ENCODE results near the gene DRD1. TPM values are rescaled to one million over a fixed set of nuclear protein-coding genes. Genes with fewer than 3 reads are reported as not detected.

Gene DRD1
- total RNA-seq (2014; rRNA removed; shearing (Covaris generic)) = not detected in 2 replicates

GRCh38 chr5:175444060-175444904 lies at the start of gene DRD1:
Gene DRD1 (minus strand): TSS chr5:175444182. CDS start chr5:175443099, 1,083 bp downstream.

DNA sequence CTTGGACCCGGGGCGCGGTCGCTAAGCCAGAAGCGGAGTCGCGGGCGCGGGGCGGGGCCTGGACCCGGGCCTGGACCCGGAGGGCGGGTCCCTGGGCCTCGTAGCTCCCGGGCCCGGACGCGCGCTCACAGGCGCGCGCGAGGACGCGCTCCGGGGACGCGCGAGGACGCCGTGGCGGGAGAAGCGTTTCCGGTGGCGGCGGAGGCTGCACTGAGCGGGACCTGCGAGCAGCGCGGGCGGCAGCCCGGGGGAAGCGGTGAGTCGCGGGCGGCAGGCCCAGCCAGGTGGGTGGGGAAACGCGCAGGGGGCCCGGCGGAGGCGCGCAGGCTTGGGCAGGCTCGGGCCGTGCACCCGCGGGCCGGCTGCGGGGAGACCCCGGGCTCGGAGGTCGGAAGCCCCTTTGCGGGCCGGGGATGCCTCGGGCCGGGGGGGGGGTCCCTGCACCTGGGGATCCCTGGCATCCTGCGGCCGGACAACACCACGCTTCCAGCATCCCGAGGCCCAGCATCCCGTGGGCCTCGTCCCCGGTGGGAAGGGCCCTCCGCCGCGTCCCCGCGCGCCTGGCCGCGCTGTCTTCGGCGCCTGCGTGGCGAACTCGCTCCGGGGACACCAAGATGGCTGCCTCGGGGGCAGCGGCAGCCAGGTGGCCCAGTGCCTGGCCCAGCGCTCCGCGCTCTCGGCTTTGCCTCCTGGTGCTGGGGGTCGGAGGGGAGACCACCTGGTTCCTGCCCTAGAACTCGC lies 34.6 kb upstream of the DRD1 start, which contains the start of gene SFXN1:
SFXN1 (plus strand) TSS at position 177 of the 741 bp plus-strand sequence. CDS start 13,544 bp downstream, outside the sequence.

Other genes starting within 250 kb of the DRD1 start
- 100 and 101 TPM in 2 replicates for gene SFXN1, start 34.4 kb upstream of the DRD1 start, total RNA-seq (2014; rRNA removed; shearing (Covaris generic))
- 0.05 TPM in 1 of 2 replicates, not detected in the other for gene HRH2, start 213.9 kb upstream of the DRD1 start, total RNA-seq (2014; rRNA removed; shearing (Covaris generic))